ENCODE data around the gene SOX21. TPM values are rescaled to one million over a fixed set of nuclear protein-coding genes. Genes with fewer than 3 reads are reported as not detected.

The SOX21 gene
- polyA plus RNA-seq, 2 of the 4 experiments (the other 2 are of a cell fraction) = 0.62 to 6.9 TPM

GRCh38 chr13:94713561-94714182 is 1.3 kb upstream of the SOX21 start:
- Histone ChIP-seq H3K27ac (peak overlapping the region in 1 of 2 experiments; percentile 76; a peak in 3 of 6 replicates), H3K4me1 (no peaks in the 10 kb centered on the region), H3K9me3 (no peaks in the 10 kb centered on the region), H3K4me3 (peak overlapping the region; percentile 55), H3K4me2 (peak overlapping the region; percentile 86)
- WGBS (ENCODE audit: missing lambda C conversion rate) = 76% methylated on average over 3 of the region's 22 CpGs
- DNase-seq (ENCODE audit: low read depth in 1 of 2, low spot score in 1 of 2) (no peak), FAIRE-seq (no peak), ATAC-seq (peak in 1 of 2 experiments; percentile 37; a peak in 3 of 6 replicates)
- CTCF ChIA-PET = interaction anchor here (1.2 to 2.1 kb wide), 2 partner anchors 255 to 274 kb away, joined by 3 to 6 read pairs; no protein-coding TSS in a partner anchor
- TF ChIP-seq CHD4 (IDR thresholded peaks at IDR 0.05; ENCODE audit: borderline replicate concordance) = no peak
- no peak for TF ChIP-seq CBX2 (IDR thresholded peaks at IDR 0.05; ENCODE audit: borderline replicate concordance, low read depth)
- no peak for TF ChIP-seq MYC (IDR thresholded peaks at IDR 0.05; ENCODE audit: borderline replicate concordance, low read length)
- TF ChIP-seq SMC3 (IDR thresholded peaks at IDR 0.05) = no peak
- TF ChIP-seq SREBF2 (IDR thresholded peaks at IDR 0.05) = no peak
- TF ChIP-seq POLR2AphosphoS2 (conservative IDR thresholded peaks at IDR 0.05; ENCODE audit: low read length) = no peak
- no peak for TF ChIP-seq JUNB (IDR thresholded peaks at IDR 0.05)
- no peak for TF ChIP-seq ZNF302 (CRISPR knock-in tag; IDR thresholded peaks at IDR 0.05)
- TF ChIP-seq CHD2 (IDR thresholded peaks at IDR 0.05; ENCODE audit: low read length, partially characterized antibody) = no peak
- TF ChIP-seq ZFP36 (IDR thresholded peaks at IDR 0.05; ENCODE audit: borderline replicate concordance, partially characterized antibody) = no peak
- no peak for TF ChIP-seq TFCP2L1 (CRISPR knock-in tag; IDR thresholded peaks at IDR 0.05)
- no peak for TF ChIP-seq HMGXB4 (CRISPR knock-in tag; IDR thresholded peaks at IDR 0.05; ENCODE audit: borderline replicate concordance)
- POLR2A ChIA-PET = no interaction called here

- ChIA-PET POLR2A (no interaction called here), CTCF (interaction anchor here (0.6 to 0.8 kb wide), 2 partner anchors 38 to 261 kb away, joined by 3 to 4 read pairs; no protein-coding TSS in a partner anchor)
- WGBS (ENCODE audit: missing lambda C conversion rate) = 0% methylated on average over 2 of the region's 79 CpGs
- H3K4me2 ChIP-seq = peak overlapping the region; percentile 86
- H3K4me3 ChIP-seq = peak overlapping the region; percentile 55
- no peaks in the 10 kb centered on the region for H3K4me1 ChIP-seq
- FAIRE-seq (no peak), DNase-seq (ENCODE audit: low read depth in 1 of 2, low spot score in 1 of 2) (peak in 1 of 2 experiments; percentile 55), ATAC-seq (peak; percentile 45 to 77)
- TF ChIP-seq POLR2A (IDR thresholded peaks at IDR 0.05; ENCODE audit: low read length) (peak; percentile 67), REST (IDR thresholded peaks at IDR 0.05) (no peak), BCL3 (IDR thresholded peaks at IDR 0.05) (no peak), TP53 (CRISPR knock-in tag; IDR thresholded peaks at IDR 0.05) (no peak)
- H3K27ac ChIP-seq = peak overlapping the region; percentile 50 to 76; a peak in 5 of 6 replicates
- no peaks in the 10 kb centered on the region for H3K9me3 ChIP-seq
Measured at GRCh38 chr13:94712812-94713560, 641 bp upstream of the SOX21 start.

Data from A549 (cell line).